Neural progenitor cell (in vitro differentiated cells): ENCODE data around the gene RBM8A. TPM values are rescaled to one million over a fixed set of nuclear protein-coding genes. Genes with fewer than 3 reads are reported as not detected.

ENCODE experiments used
- DNase-seq: peaks from one replicate; pipeline ENCODE4 v3.0.0-alpha.2; 2016; ENCODE audit warnings: low spot score
- H2AFZ ChIP-seq: fragments of 200-600 bp; sonication (generic); replicated peaks from 2 replicates; pipeline ENCODE4 v1.6.1; 2016; ENCODE audit warnings: antibody characterized with exemption
- H3F3A ChIP-seq: fragments of 200-600 bp; sonication (generic); 2 replicates; pipeline ENCODE4 v1.6.1; 2016; ENCODE audit warnings: antibody characterized with exemption, low read depth
- H3K27ac ChIP-seq: fragments of 200-600 bp; sonication (generic); 2 replicates; pipeline ENCODE4 v1.5.1; 2016; ENCODE audit warnings: mild to moderate bottlenecking
- H3K27me3 ChIP-seq: fragments of 200-600 bp; sonication (generic); 2 replicates; pipeline ENCODE4 v1.6.1; 2016; ENCODE audit warnings: mild to moderate bottlenecking, moderate library complexity
- H3K36me3 ChIP-seq: fragments of 200-600 bp; sonication (generic); 2 replicates; pipeline ENCODE4 v1.5.1; 2016
- H3K4me1 ChIP-seq: fragments of 200-600 bp; sonication (generic); 2 replicates; pipeline ENCODE4 v1.6.1; 2016; ENCODE audit warnings: mixed run types
- H3K4me2 ChIP-seq: fragments of 200-600 bp; sonication (generic); 2 replicates; pipeline ENCODE4 v1.6.1; 2016
- H3K4me3 ChIP-seq: fragments of 200-600 bp; sonication (generic); 2 replicates; pipeline ENCODE4 v1.5.1; 2016
- H3K79me2 ChIP-seq: fragments of 200-600 bp; sonication (generic); 2 replicates; pipeline ENCODE4 v1.6.1; 2016; ENCODE audit warnings: low read depth
- H3K9ac ChIP-seq: fragments of 200-600 bp; sonication (generic); 2 replicates; pipeline ENCODE4 v1.6.1; 2016
- H3K9me3 ChIP-seq: fragments of 200-600 bp; sonication (generic); 2 replicates; pipeline ENCODE4 v1.5.1; 2016; ENCODE audit warnings: low read depth
- H4K20me1 ChIP-seq: fragments of 200-600 bp; sonication (generic); 2 replicates; pipeline ENCODE4 v1.6.1; 2016; ENCODE audit warnings: low read depth
- H3K27ac Mint-ChIP-seq: 3 replicates; pipeline ENCODE4 v1.8.0; 2021; ENCODE audit warnings: mixed read lengths
- H3K27me3 Mint-ChIP-seq: 2 replicates; pipeline ENCODE4 v1.8.0; 2022; ENCODE audit warnings: low read depth, mild to moderate bottlenecking, inconsistent platforms, moderate library complexity, mixed read lengths; ENCODE audit not compliant: insufficient read depth
- H3K36me3 Mint-ChIP-seq: 3 replicates; pipeline ENCODE4 v1.8.0; 2021; ENCODE audit warnings: mixed read lengths
- H3K4me1 Mint-ChIP-seq: 3 replicates; pipeline ENCODE4 v1.8.0; 2021; ENCODE audit warnings: mixed read lengths
- H3K4me3 Mint-ChIP-seq: 3 replicates; pipeline ENCODE4 v1.8.0; 2021; ENCODE audit warnings: mild to moderate bottlenecking, moderate library complexity, mixed read lengths
- H3K9me3 Mint-ChIP-seq: 3 replicates; pipeline ENCODE4 v1.8.0; 2020; ENCODE audit warnings: mixed read lengths
- CTCF ChIP-seq: fragments of 200-600 bp; sonication (generic); IDR thresholded peaks from 2 replicates; pipeline ENCODE4 v1.5.1; 2017; ENCODE audit warnings: antibody characterized with exemption, mild to moderate bottlenecking
- EZH2 ChIP-seq: fragments of 200-600 bp; sonication (generic); IDR thresholded peaks from 2 replicates; pipeline ENCODE4 v1.6.1; 2017; ENCODE audit warnings: antibody characterized with exemption, mild to moderate bottlenecking, moderate library complexity
- EZH2phosphoT487 ChIP-seq: fragments of 200-600 bp; sonication (generic); IDR thresholded peaks from 2 replicates; pipeline ENCODE4 v1.6.1; 2017; ENCODE audit warnings: antibody characterized with exemption
- total RNA-seq: library from RNA; depleted of rRNA; stranded (reverse); fragments of >200 nt; gene quantifications from 2 replicates; pipeline ENCODE4 v1.2.3, GENCODE V29; 2015; ENCODE audit warnings: low replicate concordance

The RBM8A gene
- total RNA-seq, 1 donor from 2014 or later: 320 TPM

GRCh38 chr1:145887631-145888030 is 39.7 kb downstream of the RBM8A start:
- Histone ChIP-seq H3K36me3 (no peaks in the 10 kb centered on the region), H3K4me3 (no peak overlapping the region), H3K27ac (no peak overlapping the region), H3K27me3 (peaks cover 50% of the 10 kb centered on the region), H3F3A (no peaks in the 10 kb centered on the region), H3K9me3 (no peaks in the 10 kb centered on the region), H3K79me2 (no peaks in the 10 kb centered on the region), H3K9ac (no peak overlapping the region), H3K4me1 (peaks cover 6% of the 10 kb centered on the region), H3K4me2 (no peak overlapping the region), H2AFZ (no peak overlapping the region), H4K20me1 (no peaks in the 10 kb centered on the region)
- Mint-ChIP-seq H3K36me3 (no peaks in the 10 kb centered on the region), H3K27me3 (peaks cover 21% of the 10 kb centered on the region), H3K9me3 (no peaks in the 10 kb centered on the region), H3K4me1 (peaks cover 22% of the 10 kb centered on the region), H3K27ac (no peak overlapping the region), H3K4me3 (peak overlapping the region; percentile 27)
- TF ChIP-seq EZH2: no peak
- no peak for TF ChIP-seq EZH2phosphoT487
- no peak for TF ChIP-seq CTCF
- DNase-seq: no peak

- Histone ChIP-seq H3K4me3 (no peak overlapping the region), H3K36me3 (no peaks in the 10 kb centered on the region), H3K27me3 (peaks cover 54% of the 10 kb centered on the region), H3K79me2 (no peaks in the 10 kb centered on the region), H3K9ac (no peak overlapping the region), H4K20me1 (no peaks in the 10 kb centered on the region), H2AFZ (no peak overlapping the region), H3K9me3 (no peaks in the 10 kb centered on the region), H3K4me2 (no peak overlapping the region), H3K27ac (no peak overlapping the region), H3F3A (no peaks in the 10 kb centered on the region), H3K4me1 (no peaks in the 10 kb centered on the region)
- Mint-ChIP-seq H3K4me3 (peak overlapping the region; percentile 86), H3K36me3 (no peaks in the 10 kb centered on the region), H3K27ac (peak overlapping the region; percentile 47), H3K9me3 (no peaks in the 10 kb centered on the region), H3K27me3 (peaks cover 22% of the 10 kb centered on the region), H3K4me1 (peaks cover 16% of the 10 kb centered on the region)
- DNase-seq: no peak
- TF ChIP-seq CTCF: no peak
- no peak for TF ChIP-seq EZH2
- TF ChIP-seq EZH2phosphoT487: no peak
Measured at GRCh38 chr1:145886816-145887215, 40.5 kb downstream of the RBM8A start.

- TF ChIP-seq CTCF (no peak), EZH2phosphoT487 (no peak), EZH2 (no peak)
- H3K36me3 Mint-ChIP-seq: no peaks in the 10 kb centered on the region
- no peaks in the 10 kb centered on the region for H3F3A ChIP-seq
- H3K27ac Mint-ChIP-seq: no peak overlapping the region
- H3K4me1 Mint-ChIP-seq: peaks cover 16% of the 10 kb centered on the region
- no peaks in the 10 kb centered on the region for H3K9me3 Mint-ChIP-seq
- H3K27me3 Mint-ChIP-seq: peaks cover 22% of the 10 kb centered on the region
- DNase-seq: no peak
- peak overlapping the region; percentile 86 for H3K4me3 Mint-ChIP-seq
- H3K27ac ChIP-seq: no peak overlapping the region
- H4K20me1 ChIP-seq: no peaks in the 10 kb centered on the region
- H3K27me3 ChIP-seq: peaks cover 54% of the 10 kb centered on the region
- H3K79me2 ChIP-seq: no peaks in the 10 kb centered on the region
- H3K36me3 ChIP-seq: no peaks in the 10 kb centered on the region
- peak overlapping the region; percentile 77 for H3K4me2 ChIP-seq
- H3K9me3 ChIP-seq: no peaks in the 10 kb centered on the region
- H3K4me3 ChIP-seq: peak overlapping the region; percentile 85
- peak overlapping the region; percentile 99 for H2AFZ ChIP-seq
- H3K4me1 ChIP-seq: no peaks in the 10 kb centered on the region
- no peak overlapping the region for H3K9ac ChIP-seq
Measured at GRCh38 chr1:145886390-145886789, 40.9 kb downstream of the RBM8A start.
